Measurements from ENCODE around the gene NCKAP1.
"Not testable (repeated sequence)": the region's sequence is repeated elsewhere in the genome, so short reads cannot be mapped to it uniquely, and the experiment has no call there.

Gene NCKAP1

DNA sequence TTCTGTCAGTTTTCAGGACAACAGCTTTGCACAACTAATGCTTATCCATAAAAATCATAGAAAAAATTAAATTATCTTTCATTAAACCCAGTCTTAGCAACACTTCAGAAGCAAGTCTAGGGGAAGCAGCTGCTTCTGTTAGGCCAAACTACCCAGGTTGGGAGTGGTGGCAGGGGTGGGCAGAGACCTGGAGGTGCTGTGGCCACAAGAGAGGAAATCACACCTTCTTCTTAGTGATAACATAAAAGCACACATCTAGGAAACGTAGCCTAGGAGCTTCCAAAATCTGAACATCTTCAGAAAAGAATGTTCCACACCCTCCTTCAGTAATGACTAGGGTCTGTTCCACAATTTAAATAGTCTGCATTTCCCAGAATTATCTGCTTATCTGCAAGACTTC lies 139.5 kb downstream of the NCKAP1 start:
- no peaks in the 10 kb centered on the region for H3K27me3 ChIP-seq
- DNase-seq = no peak
- H3K4me3 ChIP-seq (ENCODE audit: low read depth, low read length) = no peak overlapping the region
- no peaks in the 10 kb centered on the region for H3K36me3 ChIP-seq
- no peaks in the 10 kb centered on the region for H3K9me3 ChIP-seq
- no peak for TF ChIP-seq CTCF (IDR thresholded peaks at IDR 0.05; ENCODE audit: low read depth, low read length)
- H3K4me1 ChIP-seq = no peaks in the 10 kb centered on the region

- H3K4me3 ChIP-seq (ENCODE audit: low read depth, low read length) = no peak overlapping the region
- no peaks in the 10 kb centered on the region for H3K27me3 ChIP-seq
- H3K9me3 ChIP-seq = no peaks in the 10 kb centered on the region
- no peaks in the 10 kb centered on the region for H3K36me3 ChIP-seq
- no peak for TF ChIP-seq CTCF (IDR thresholded peaks at IDR 0.05; ENCODE audit: low read depth, low read length)
- DNase-seq = no peak
- no peaks in the 10 kb centered on the region for H3K4me1 ChIP-seq
Observed at GRCh38 chr2:182897137-182897536, 141.1 kb downstream of the NCKAP1 start.

DNA sequence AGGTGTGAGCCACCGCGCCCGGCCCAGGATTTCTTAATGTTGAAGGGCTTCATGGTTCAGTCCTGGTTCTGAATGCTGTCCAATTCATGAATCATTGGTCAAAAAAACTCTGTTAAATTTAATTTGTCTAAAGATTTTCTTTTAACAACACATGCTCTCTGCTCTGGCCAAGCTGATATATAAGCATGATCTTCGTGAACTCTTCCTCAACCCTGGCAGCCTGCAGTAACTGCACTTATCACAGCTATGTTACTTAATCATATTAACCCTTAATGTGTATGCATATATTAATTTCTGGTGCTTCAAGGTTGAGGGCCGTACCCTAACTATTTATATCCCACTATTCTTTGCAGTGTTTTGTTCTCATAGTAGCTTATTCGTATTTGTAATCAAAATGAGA lies 142.5 kb downstream of the NCKAP1 start:
- DNase-seq = no peak
- Histone ChIP-seq H3K4me1 (no peaks in the 10 kb centered on the region), H3K36me3 (no peaks in the 10 kb centered on the region), H3K9me3 (no peaks in the 10 kb centered on the region), H3K27me3 (no peaks in the 10 kb centered on the region), H3K4me3 (ENCODE audit: low read depth, low read length) (no peak overlapping the region)
- no peak for TF ChIP-seq CTCF (IDR thresholded peaks at IDR 0.05; ENCODE audit: low read depth, low read length)

DNA sequence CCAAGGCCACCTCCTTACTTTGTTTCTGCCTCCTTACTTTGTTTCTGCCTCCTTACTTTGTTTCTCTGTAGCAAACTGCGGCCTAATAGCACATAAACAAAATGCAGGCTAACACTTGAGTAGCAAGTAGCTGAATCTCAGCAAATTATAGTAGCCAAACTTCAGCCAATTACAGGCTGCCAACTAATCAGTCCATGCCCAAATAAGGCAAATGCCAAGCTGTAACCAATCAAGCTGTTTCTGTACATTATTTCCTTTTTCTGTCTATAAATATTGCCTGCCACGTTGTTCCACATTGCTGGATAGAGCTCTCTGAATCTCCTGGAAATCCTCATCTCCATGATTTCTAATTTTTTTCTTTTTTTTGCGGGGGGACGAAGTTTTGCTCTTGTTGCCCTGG lies 143.1 kb downstream of the NCKAP1 start:
- DNase-seq = no peak
- no peaks in the 10 kb centered on the region for H3K4me1 ChIP-seq
- H3K27me3 ChIP-seq = no peaks in the 10 kb centered on the region
- H3K4me3 ChIP-seq (ENCODE audit: low read depth, low read length) = no peak overlapping the region
- no peaks in the 10 kb centered on the region for H3K9me3 ChIP-seq
- H3K36me3 ChIP-seq = no peaks in the 10 kb centered on the region
- no peak for TF ChIP-seq CTCF (IDR thresholded peaks at IDR 0.05; ENCODE audit: low read depth, low read length)

- Histone ChIP-seq H3K4me3 (ENCODE audit: low read depth, low read length) (no peak overlapping the region), H3K27me3 (no peaks in the 10 kb centered on the region), H3K36me3 (no peaks in the 10 kb centered on the region), H3K9me3 (no peaks in the 10 kb centered on the region), H3K4me1 (no peaks in the 10 kb centered on the region)
- DNase-seq = no peak
- no peak for TF ChIP-seq CTCF (IDR thresholded peaks at IDR 0.05; ENCODE audit: low read depth, low read length)
Observed at GRCh38 chr2:182894174-182894573, 144.1 kb downstream of the NCKAP1 start.

GRCh38 chr2:182893666-182894065 lies 144.6 kb downstream of the NCKAP1 start:
- DNase-seq = no peak
- no peaks in the 10 kb centered on the region for H3K9me3 ChIP-seq
- H3K27me3 ChIP-seq = no peaks in the 10 kb centered on the region
- no peak for TF ChIP-seq CTCF (IDR thresholded peaks at IDR 0.05; ENCODE audit: low read depth, low read length)
- no peaks in the 10 kb centered on the region for H3K4me1 ChIP-seq
- no peak overlapping the region for H3K4me3 ChIP-seq (ENCODE audit: low read depth, low read length)
- H3K36me3 ChIP-seq = no peaks in the 10 kb centered on the region

GRCh38 chr2:182893035-182893434 lies 145.2 kb downstream of the NCKAP1 start:
- H3K4me1 ChIP-seq; H3K4me3 ChIP-seq (ENCODE audit: low read depth, low read length); DNase-seq; H3K36me3 ChIP-seq; H3K9me3 ChIP-seq; H3K27me3 ChIP-seq: not testable (repeated sequence)

All from BE2C (cell line).